Activated CD8-positive, alpha-beta T cell treated with anti-CD3 and anti-CD28 coated beads, Interleukin-2, amount 10 ng/mL, durations not matched to agents 7 days and 5 days (primary cell): ENCODE measurements around the gene TMPRSS2. TPM values are rescaled to one million over a fixed set of nuclear protein-coding genes. Genes with fewer than 3 reads are reported as not detected.

Experiments used
- ATAC-seq: fragments of 150-1000 bp; cut with Tn5 transposase; one replicate; pipeline ENCODE4 v1.10.0; 2021; ENCODE audit warnings: moderate library complexity
- CTCF ChIA-PET: fragments of 350-600 bp; sonication (Branson Sonifier 250); formaldehyde crosslinking; loops from one replicate; lab custom pipeline; 2021; ENCODE audit warnings: antibody characterized with exemption; lab: Charles Lee
- POLR2A ChIA-PET: fragments of 350-600 bp; sonication (Branson Sonifier 250); formaldehyde crosslinking; loops from one replicate; lab custom pipeline; 2021; ENCODE audit warnings: antibody characterized with exemption; lab: Charles Lee
- DNase-seq: peaks from one replicate; pipeline ENCODE4 v3.0.0-alpha.2; 2020
- H3K27ac Mint-ChIP-seq: one replicate; pipeline ENCODE4 v1.8.0; 2021; ENCODE audit warnings: mild to moderate bottlenecking, mixed read lengths
- H3K27me3 Mint-ChIP-seq: one replicate; pipeline ENCODE4 v1.8.0; 2021; ENCODE audit warnings: low read depth, mixed read lengths
- H3K36me3 Mint-ChIP-seq: one replicate; pipeline ENCODE4 v1.8.0; 2021; ENCODE audit warnings: low read depth, mixed read lengths
- H3K4me1 Mint-ChIP-seq: one replicate; pipeline ENCODE4 v1.8.0; 2021; ENCODE audit warnings: low read depth, mixed read lengths
- H3K4me3 Mint-ChIP-seq: one replicate; pipeline ENCODE4 v1.8.0; 2021; ENCODE audit warnings: mild to moderate bottlenecking, mixed read lengths
- H3K9me3 Mint-ChIP-seq: one replicate; pipeline ENCODE4 v1.8.0; 2022; ENCODE audit warnings: mixed read lengths; ENCODE audit not compliant: insufficient read depth
- total RNA-seq, 2 experiments: library from RNA; stranded (reverse); gene quantifications; one replicate each; pipeline ENCODE4 v1.2.3, GENCODE V29; 2021

Gene TMPRSS2
- total RNA-seq, 2 experiments from 2014 or later = not detected

DNA sequence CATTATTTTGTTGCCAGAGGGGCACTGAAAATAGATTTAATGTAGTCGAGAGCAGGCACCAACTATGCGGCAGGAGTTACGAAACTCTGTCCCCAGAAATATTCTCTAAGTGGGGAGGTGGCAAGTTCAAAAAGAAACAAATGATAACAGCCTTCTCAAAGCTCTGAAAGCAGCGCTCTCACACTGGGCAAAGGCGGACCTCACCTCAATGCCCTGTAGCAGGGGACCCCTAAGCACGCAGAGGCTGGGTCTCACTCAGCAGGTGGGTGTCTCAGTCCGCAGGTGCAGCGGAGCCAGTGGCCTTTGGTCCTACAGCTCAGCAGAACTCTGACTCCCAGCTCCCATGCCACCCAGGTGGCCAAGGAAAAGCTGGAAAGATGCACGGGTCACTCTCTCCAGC is 21.8 kb upstream of the TMPRSS2 start:
- Mint-ChIP-seq H3K4me1 (no peaks in the 10 kb centered on the region), H3K27me3 (peaks cover 8% of the 10 kb centered on the region), H3K36me3 (no peaks in the 10 kb centered on the region), H3K4me3 (no peak overlapping the region), H3K27ac (no peak overlapping the region), H3K9me3 (no peaks in the 10 kb centered on the region)
- DNase-seq (no peak), ATAC-seq (no peak)
- ChIA-PET POLR2A (no interaction called here), CTCF (no interaction called here)

DNA sequence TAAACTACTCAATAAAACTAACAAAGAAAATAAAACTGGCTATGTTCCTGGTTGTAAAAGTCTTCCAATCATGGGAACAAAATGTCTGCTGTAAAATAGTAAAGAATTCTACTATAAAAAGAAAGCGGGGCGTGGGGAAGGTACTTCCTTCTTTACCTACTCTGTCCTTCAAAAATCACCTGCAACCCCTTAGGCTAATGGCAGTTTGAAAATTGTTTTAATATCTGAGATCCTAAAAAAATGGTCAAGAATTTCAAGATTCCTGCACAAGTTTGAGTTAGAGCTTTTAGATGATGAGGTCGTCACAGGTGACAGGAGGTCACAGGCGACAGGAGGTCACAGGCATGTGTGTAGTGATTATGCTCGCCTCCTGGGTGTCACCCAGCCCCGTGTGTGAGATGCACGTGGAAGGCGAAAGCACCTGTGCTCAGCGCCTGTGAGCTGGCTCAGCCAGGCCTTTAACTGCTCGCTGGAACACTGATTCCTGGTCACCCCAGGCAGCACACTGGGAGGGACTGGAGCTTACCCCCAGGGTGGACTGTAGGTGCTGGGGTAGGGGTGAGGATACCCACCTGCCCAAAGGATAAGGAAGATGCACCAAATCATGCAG is 18.6 kb upstream of the TMPRSS2 start:
- ATAC-seq (no peak), DNase-seq (no peak)
- no peaks in the 10 kb centered on the region for H3K9me3 Mint-ChIP-seq
- ChIA-PET POLR2A (no interaction called here), CTCF (no interaction called here)
- no peaks in the 10 kb centered on the region for H3K36me3 Mint-ChIP-seq
- no peak overlapping the region for H3K27ac Mint-ChIP-seq
- peaks cover 14% of the 10 kb centered on the region for H3K27me3 Mint-ChIP-seq
- peaks cover 4% of the 10 kb centered on the region for H3K4me1 Mint-ChIP-seq
- H3K4me3 Mint-ChIP-seq = no peak overlapping the region

DNA sequence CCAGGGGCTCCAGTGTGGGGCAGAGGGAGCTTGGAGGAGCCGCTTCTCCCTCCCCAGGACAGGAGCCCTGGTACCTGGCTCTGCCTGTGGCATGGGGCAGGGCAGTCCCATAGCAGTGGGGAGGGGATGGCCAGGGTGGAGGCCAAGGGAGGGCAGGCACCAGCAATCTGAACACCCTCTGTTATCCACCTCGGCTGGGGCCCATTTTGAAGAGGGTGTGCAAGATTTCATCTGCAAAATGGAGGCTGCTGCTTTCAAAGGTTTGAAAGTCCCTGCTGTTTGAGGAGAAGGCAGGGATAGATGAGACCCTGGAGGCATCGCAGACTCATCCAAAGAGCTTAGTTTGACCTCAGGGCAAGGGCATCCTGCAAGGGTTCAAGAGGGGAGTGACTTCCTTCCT is 15.2 kb upstream of the TMPRSS2 start:
- H3K4me3 Mint-ChIP-seq = no peak overlapping the region
- no peaks in the 10 kb centered on the region for H3K36me3 Mint-ChIP-seq
- ATAC-seq (no peak), DNase-seq (no peak)
- no peaks in the 10 kb centered on the region for H3K9me3 Mint-ChIP-seq
- ChIA-PET CTCF (no interaction called here), POLR2A (no interaction called here)
- peaks cover 11% of the 10 kb centered on the region for H3K4me1 Mint-ChIP-seq
- peaks cover 21% of the 10 kb centered on the region for H3K27me3 Mint-ChIP-seq
- H3K27ac Mint-ChIP-seq = no peak overlapping the region

DNA sequence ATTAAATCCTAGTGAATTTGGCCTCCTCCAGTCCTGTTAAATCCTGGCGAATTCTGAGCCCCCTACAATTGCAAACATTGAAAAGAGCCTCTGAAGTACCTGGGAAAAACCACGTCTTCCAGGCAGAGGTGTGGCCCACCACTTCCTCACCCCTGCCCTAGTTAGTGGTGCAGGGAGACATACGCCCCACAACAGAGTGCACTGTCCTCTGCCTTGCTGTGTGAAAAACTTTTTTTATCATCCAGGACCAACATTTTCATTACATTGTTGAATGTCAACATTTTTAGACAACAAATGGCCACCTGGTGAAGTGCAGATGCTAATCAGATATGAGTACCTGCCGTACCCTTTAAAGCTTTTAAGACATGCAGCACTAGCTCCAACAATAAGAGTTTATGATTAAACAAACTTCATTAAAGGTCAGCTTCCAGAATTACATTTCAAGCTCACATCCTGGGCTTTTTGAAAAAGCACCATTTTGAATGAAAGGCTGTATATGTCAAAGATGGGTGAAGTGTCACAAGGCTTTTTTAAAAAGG is 13.6 kb upstream of the TMPRSS2 start:
- H3K9me3 Mint-ChIP-seq = no peaks in the 10 kb centered on the region
- ChIA-PET CTCF (no interaction called here), POLR2A (no interaction called here)
- no peaks in the 10 kb centered on the region for H3K36me3 Mint-ChIP-seq
- H3K4me1 Mint-ChIP-seq = peaks cover 11% of the 10 kb centered on the region
- no peak overlapping the region for H3K27ac Mint-ChIP-seq
- no peak for ATAC-seq
- H3K27me3 Mint-ChIP-seq = peaks cover 19% of the 10 kb centered on the region
- no peak for DNase-seq
- no peak overlapping the region for H3K4me3 Mint-ChIP-seq

DNA sequence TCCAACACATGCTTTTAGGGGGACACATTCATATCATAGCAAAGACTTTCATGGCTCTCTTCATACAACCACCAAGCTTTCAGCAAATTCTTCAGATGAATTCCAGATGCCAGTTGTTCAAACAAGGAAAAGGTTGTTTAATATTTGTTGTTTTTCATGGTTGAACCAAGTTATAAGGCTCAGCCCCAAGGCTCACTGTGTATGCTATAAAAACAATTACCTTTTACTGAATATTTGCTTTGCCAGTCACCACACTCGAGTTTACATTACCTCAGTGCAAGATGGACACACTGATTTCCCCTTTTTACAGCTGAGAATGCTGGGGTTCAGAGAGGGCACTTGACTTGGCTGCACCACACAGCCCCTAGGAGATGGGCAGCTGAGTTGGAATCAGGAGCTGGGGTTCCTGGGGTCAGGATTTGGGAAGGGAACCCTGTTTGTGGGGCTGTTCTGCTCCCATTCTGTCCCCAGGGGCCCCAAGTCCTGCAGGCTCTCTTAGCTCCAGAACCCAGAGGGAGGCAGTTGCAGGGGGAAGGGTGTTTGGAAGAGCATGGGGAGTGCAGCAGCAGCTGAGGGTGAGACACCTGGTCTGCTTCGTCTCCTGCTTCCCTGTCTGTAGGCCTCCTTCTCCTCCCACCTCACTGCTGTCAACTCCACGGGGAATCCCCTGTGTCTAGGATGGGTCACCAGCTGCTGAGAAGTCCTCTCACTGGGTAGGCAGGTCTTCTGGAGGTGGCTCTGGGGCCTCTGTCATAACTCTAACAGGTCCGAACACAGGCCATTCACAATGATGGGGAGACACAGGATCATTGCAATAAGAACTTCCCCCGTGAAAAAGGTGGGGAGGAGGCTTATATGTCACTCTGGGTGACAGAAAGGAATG is 12.8 kb upstream of the TMPRSS2 start:
- DNase-seq (no peak), ATAC-seq (no peak)
- Mint-ChIP-seq H3K4me1 (peaks cover 11% of the 10 kb centered on the region), H3K36me3 (no peaks in the 10 kb centered on the region), H3K9me3 (no peaks in the 10 kb centered on the region), H3K27ac (no peak overlapping the region), H3K4me3 (no peak overlapping the region), H3K27me3 (peaks cover 17% of the 10 kb centered on the region)
- POLR2A ChIA-PET = no interaction called here
- CTCF ChIA-PET = no interaction called here

DNA sequence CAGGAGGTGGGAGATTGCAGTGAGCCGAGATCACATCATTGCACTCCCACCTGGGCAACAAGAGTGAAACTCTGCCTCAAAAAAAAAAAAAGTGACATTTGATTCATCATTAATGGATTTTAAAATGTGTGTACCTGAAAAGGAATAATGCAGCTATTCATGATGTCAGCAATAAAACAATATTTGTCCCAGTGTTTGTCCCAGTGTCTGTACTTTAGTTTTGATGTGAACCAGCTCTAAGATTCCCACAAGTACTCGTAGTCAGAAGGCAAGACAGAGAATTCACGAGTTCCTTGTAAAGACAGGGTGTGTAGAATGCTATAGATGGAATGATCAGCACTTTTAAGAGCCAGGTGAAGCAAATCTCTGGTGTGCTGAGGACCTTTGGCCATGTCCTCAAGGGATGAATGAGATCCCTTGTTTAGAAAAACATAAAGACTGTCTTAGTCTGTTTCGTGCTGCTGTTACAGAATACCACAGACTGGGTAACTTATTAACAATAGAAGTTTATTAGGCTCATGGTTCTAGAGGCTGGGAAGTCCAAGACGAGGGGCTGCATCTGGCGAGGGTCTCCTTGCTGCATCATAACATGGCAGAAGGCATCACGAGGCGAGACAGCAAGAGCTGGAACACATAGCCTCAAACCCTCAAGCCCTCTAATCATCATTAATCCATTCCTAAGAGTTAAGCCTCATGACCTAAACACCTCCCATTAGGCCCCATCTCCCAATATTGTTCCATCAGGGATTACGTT is 12.0 kb upstream of the TMPRSS2 start:
- Mint-ChIP-seq H3K27me3 (peaks cover 18% of the 10 kb centered on the region), H3K9me3 (no peaks in the 10 kb centered on the region), H3K4me3 (no peak overlapping the region), H3K36me3 (no peaks in the 10 kb centered on the region), H3K4me1 (peaks cover 11% of the 10 kb centered on the region), H3K27ac (no peak overlapping the region)
- ATAC-seq (no peak), DNase-seq (no peak)
- CTCF ChIA-PET = no interaction called here
- POLR2A ChIA-PET = no interaction called here

DNA sequence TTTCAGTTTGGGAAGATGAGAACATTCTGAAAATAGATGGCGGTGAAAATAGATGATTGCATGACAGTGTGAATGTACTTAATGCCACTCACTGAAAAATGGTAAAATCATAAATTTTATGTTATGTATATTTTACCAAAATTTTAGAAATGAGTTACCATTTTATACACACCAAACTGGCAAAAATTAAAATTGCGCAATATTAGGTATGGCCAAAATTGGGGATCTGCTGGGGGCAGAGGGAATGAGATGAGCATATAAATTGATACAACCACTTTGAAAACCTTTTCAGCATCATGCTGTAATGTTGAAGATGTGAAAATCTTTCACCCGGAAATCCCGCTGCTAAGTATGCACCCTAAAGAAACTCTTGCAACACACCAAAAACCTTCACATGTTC is 10.8 kb upstream of the TMPRSS2 start:
- DNase-seq = no peak
- CTCF ChIA-PET = no interaction called here
- no peak overlapping the region for H3K4me3 Mint-ChIP-seq
- POLR2A ChIA-PET = no interaction called here
- H3K9me3 Mint-ChIP-seq = no peaks in the 10 kb centered on the region
- no peaks in the 10 kb centered on the region for H3K36me3 Mint-ChIP-seq
- ATAC-seq = no peak
- peaks cover 11% of the 10 kb centered on the region for H3K4me1 Mint-ChIP-seq
- H3K27me3 Mint-ChIP-seq = peaks cover 21% of the 10 kb centered on the region
- H3K27ac Mint-ChIP-seq = no peak overlapping the region

DNA sequence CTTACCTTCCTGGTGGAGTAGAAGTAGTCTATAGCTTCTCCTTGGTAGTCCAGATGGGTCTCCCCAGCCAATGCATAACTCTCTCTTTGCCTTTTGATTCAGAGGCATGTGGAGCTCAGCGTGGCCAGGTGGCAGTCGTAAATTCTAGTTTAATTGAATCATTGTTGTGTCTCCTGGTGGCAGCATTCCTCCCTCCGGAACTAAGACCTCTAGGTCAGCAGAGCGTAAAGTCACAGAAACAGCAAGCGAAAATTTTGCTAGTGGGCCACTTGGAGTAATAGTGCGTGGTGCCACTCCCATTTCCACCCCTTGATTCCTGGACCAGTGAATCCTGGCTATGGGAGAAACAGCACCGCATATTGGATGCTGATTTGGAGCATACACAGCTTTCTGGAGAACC is 3.9 kb upstream of the TMPRSS2 start:
- Mint-ChIP-seq H3K36me3 (no peaks in the 10 kb centered on the region), H3K4me1 (peaks cover 2% of the 10 kb centered on the region), H3K9me3 (no peaks in the 10 kb centered on the region), H3K4me3 (no peak overlapping the region), H3K27ac (no peak overlapping the region), H3K27me3 (peaks cover 29% of the 10 kb centered on the region)
- ChIA-PET POLR2A (no interaction called here), CTCF (no interaction called here)
- no peak for DNase-seq
- no peak for ATAC-seq

DNA sequence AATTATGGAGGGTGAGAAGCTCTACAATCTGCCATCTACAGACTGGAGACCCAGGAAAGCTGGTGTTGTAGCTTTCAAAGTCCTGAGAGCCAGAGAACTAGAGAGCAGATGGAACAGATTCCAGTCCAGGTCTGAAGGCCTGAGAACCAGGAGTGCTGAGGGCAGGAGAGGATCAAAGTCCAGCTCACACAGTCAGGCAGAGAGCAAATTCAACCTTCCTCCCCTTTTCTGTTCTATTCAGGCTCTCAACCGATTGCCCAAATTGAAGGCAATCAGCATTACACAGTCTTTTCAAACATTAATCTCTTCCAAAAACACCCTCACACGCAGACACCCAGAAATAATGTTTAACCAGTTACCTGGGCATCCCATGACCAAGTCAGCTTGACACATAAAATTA is 2.5 kb upstream of the TMPRSS2 start:
- ChIA-PET POLR2A (no interaction called here), CTCF (no interaction called here)
- Mint-ChIP-seq H3K9me3 (no peaks in the 10 kb centered on the region), H3K27me3 (peaks cover 36% of the 10 kb centered on the region), H3K4me3 (no peak overlapping the region), H3K27ac (no peak overlapping the region), H3K36me3 (no peaks in the 10 kb centered on the region), H3K4me1 (peaks cover 2% of the 10 kb centered on the region)
- no peak for ATAC-seq
- no peak for DNase-seq

DNA sequence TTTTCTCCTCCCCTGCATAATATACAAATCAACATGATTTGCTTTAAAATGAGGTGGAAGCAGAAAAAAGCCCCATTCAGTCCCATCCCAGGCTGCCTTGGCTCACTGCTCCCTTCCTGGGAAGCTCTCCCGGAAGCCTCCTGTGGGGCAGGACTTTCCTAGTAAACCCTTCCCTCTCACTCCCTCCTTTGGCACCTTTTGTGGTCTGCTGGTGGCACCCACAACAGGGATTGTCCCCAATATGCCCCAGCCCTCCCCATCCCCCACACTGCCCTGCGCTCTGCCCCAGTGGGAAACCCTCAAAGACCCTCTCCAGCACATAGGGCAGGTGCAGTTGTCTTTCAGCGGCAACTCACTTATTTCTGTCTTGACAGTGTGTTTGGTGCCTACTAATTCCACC is 1.8 kb upstream of the TMPRSS2 start:
- CTCF ChIA-PET = no interaction called here
- POLR2A ChIA-PET = no interaction called here
- H3K9me3 Mint-ChIP-seq = no peaks in the 10 kb centered on the region
- ATAC-seq (no peak), DNase-seq (no peak)
- H3K4me3 Mint-ChIP-seq = no peak overlapping the region
- H3K27ac Mint-ChIP-seq = no peak overlapping the region
- no peaks in the 10 kb centered on the region for H3K36me3 Mint-ChIP-seq
- peaks cover 2% of the 10 kb centered on the region for H3K4me1 Mint-ChIP-seq
- H3K27me3 Mint-ChIP-seq = peaks cover 39% of the 10 kb centered on the region

DNA sequence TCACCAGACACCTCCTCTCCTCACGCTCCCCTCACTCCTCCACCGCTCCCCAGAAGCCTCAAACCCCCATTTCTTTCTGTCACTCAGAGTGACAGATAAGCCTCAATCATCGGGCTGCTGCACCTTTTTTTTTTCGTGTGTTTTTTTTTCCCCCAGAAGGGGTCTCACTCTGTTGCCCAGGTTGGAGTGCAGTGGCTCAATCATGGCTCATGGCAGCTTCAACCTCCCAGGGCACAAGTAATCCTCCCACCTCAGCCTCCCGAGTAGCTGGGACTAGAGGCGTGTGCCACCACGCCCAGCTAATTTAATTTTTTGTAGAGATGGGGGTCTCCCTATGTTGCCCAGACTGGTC is 1.2 kb upstream of the TMPRSS2 start:
- CTCF ChIA-PET = no interaction called here
- H3K4me3 Mint-ChIP-seq = no peak overlapping the region
- H3K27me3 Mint-ChIP-seq = peaks cover 43% of the 10 kb centered on the region
- DNase-seq (no peak), ATAC-seq (no peak)
- no peaks in the 10 kb centered on the region for H3K9me3 Mint-ChIP-seq
- H3K27ac Mint-ChIP-seq = no peak overlapping the region
- H3K36me3 Mint-ChIP-seq = no peaks in the 10 kb centered on the region
- POLR2A ChIA-PET = no interaction called here
- H3K4me1 Mint-ChIP-seq = peaks cover 5% of the 10 kb centered on the region
